NCI-H2227 (cell line): ENCODE data around the gene KSR2.

Experiments
- DNase-seq: peaks from one replicate; lab custom pipeline; 2025; ENCODE audit not compliant: unreplicated experiment; lab: John Stamatoyannopoulos, UW

Gene KSR2

GRCh38 chr12:117430246-117430645, 538.5 kb downstream of the KSR2 start:
- DNase-seq = no peak

GRCh38 chr12:117427211-117427610, 541.6 kb downstream of the KSR2 start:
- DNase-seq = no peak

GRCh38 chr12:117421987-117422386, 546.8 kb downstream of the KSR2 start:
- no peak for DNase-seq

- no peak for DNase-seq
These were observed 547.6 kb downstream of the KSR2 start for GRCh38 chr12:117421068-117421752.

GRCh38 chr12:117417004-117417403, 551.8 kb downstream of the KSR2 start:
- no peak for DNase-seq

GRCh38 chr12:117412465-117413188, 556.2 kb downstream of the KSR2 start:
- no peak for DNase-seq

GRCh38 chr12:117409286-117409685, 559.5 kb downstream of the KSR2 start:
- DNase-seq = no peak

- DNase-seq = no peak
These were observed 560.5 kb downstream of the KSR2 start for GRCh38 chr12:117408161-117408791.

- no peak for DNase-seq
These were observed 563.9 kb downstream of the KSR2 start for GRCh38 chr12:117404940-117405339.

GRCh38 chr12:117404203-117404853, 564.5 kb downstream of the KSR2 start:
- no peak for DNase-seq

- no peak for DNase-seq
These were observed 565.1 kb downstream of the KSR2 start for GRCh38 chr12:117403586-117404139.
